Measurements from ENCODE around the gene TACC2.

The TACC2 gene

DNA sequence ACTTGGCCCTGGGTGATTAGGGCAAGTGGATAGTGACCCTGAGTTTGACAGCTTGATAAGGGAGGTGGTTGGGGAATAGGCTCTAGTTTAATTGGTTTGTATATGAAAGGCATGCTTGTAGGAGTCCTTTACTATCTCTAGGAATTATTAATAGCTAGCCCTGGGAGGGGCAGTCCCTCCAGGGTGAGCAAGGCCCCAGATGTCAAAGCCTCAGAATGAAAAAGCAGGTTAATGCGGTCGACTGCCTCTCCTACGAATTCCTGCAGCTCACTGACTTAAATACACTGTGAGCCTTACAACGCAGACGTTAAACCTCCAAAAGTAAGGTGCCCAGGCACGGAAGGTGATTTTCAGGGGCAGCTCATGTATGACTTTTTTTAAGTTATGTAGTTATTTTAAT, 276.9 kb downstream of the TACC2 start:
- DNase-seq (ENCODE audit: low read depth, low spot score): no peak
- POLR2A ChIA-PET: no interaction called here
- CTCF ChIA-PET: interaction anchor here (0.9 to 6.5 kb wide), 5 partner anchors 8 to 123 kb away, joined by 3 to 91 read pairs (median 3); no protein-coding TSS in a partner anchor
- TF ChIP-seq, protein P1, sequence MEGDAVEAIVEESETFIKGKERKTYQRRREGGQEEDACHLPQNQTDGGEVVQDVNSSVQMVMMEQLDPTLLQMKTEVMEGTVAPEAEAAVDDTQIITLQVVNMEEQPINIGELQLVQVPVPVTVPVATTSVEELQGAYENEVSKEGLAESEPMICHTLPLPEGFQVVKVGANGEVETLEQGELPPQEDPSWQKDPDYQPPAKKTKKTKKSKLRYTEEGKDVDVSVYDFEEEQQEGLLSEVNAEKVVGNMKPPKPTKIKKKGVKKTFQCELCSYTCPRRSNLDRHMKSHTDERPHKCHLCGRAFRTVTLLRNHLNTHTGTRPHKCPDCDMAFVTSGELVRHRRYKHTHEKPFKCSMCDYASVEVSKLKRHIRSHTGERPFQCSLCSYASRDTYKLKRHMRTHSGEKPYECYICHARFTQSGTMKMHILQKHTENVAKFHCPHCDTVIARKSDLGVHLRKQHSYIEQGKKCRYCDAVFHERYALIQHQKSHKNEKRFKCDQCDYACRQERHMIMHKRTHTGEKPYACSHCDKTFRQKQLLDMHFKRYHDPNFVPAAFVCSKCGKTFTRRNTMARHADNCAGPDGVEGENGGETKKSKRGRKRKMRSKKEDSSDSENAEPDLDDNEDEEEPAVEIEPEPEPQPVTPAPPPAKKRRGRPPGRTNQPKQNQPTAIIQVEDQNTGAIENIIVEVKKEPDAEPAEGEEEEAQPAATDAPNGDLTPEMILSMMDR (IDR thresholded peaks at IDR 0.05; ENCODE audit: insufficient read depth, low read length, missing control alignments): no peak
- no peak overlapping the region for H3K4me3 ChIP-seq (ENCODE audit: low read depth, low read length)

DNA sequence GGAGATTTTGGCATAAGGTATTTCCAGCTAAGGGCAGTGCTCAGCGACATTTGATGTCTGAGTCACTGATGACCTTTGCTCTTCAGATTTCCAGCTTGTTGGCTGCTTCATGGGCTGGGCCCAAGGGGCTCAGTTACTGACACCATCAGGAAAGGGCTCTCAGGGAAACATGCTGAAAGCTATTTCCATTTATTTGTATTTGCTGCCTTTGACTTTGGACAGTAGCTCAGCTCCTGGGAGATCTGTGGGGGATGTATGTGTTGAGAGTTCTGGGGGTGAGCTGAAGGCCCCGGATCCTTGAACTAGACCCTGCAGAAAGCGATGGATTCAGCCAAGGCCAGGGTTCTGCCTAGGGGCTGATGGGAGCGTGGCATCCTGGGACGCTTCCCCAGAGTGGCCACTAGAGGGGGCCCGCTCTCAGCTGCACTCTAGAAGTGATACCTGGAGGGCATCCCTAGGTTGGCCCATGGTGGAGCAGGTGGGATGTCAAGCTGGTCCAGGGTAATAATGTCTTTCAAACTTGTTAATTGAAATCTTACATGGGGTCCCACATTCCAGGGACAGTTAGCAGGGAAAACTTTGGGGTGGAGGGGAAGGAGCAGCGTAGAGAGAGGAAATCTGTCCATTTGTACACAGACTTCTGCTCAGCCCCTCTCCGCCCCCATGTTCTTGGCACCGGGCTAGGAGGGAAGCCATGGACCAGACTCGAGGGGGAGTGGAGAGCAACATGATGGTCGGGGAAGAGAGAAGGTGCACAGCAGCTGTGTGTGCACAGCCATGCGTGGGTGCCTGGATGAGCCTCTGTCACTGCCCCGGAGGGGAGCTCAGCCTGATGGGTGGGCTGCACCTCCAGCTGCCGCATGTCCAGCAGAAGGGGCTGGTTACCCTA, 279.1 kb downstream of the TACC2 start:
- ChIA-PET POLR2A (interaction anchor here (0.9 kb wide), 1 partner anchor 40 kb away, joined by 3 read pairs; no protein-coding TSS in a partner anchor), CTCF (interaction anchor here (0.7 to 6.5 kb wide), 57 partner anchors 11 to 441 kb away, joined by 3 to 91 read pairs (median 4); no protein-coding TSS in a partner anchor)
- no peak for DNase-seq (ENCODE audit: low read depth, low spot score)
- no peak overlapping the region for H3K4me3 ChIP-seq (ENCODE audit: low read depth, low read length)
- TF ChIP-seq, protein P1 (IDR thresholded peaks at IDR 0.05; ENCODE audit: insufficient read depth, low read length, missing control alignments): peak; percentile 95

DNA sequence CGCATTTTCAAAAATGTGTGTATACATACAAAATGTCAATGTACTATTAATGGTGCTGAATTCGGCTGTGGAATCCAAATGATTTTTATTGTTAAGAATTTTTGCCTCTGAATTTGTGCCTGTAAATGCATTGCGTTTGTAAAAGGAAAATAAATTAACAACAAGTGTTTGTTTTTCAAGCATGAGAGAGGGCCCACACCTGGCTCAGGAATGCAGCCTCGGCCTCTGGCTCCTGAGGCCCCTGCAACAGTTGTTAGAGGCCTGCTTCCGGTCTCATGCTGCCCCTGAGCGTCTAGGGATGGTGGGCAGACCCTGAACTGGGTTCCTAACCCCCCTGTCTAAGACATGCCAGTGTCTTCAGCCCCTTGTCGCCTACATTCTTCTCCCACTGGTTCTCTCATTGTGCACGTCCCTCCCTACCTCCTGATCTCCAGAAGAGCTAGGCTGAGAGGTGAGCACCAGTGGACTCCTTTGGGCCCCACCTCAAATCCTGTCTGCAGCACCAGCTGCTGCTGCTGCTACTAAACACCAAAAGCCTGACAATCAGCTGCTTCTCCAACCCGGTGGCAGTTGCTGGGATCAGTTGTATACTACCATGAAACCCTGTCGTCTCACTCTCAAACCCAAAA, 280.2 kb downstream of the TACC2 start:
- POLR2A ChIA-PET: no interaction called here
- TF ChIP-seq, protein P1 (IDR thresholded peaks at IDR 0.05; ENCODE audit: insufficient read depth, low read length, missing control alignments): no peak
- DNase-seq (ENCODE audit: low read depth, low spot score): no peak
- CTCF ChIA-PET: interaction anchor here (0.6 to 6.5 kb wide), 25 partner anchors 9 to 440 kb away, joined by 3 to 91 read pairs (median 6); no protein-coding TSS in a partner anchor
- H3K4me3 ChIP-seq (ENCODE audit: low read depth, low read length): no peak overlapping the region

DNA sequence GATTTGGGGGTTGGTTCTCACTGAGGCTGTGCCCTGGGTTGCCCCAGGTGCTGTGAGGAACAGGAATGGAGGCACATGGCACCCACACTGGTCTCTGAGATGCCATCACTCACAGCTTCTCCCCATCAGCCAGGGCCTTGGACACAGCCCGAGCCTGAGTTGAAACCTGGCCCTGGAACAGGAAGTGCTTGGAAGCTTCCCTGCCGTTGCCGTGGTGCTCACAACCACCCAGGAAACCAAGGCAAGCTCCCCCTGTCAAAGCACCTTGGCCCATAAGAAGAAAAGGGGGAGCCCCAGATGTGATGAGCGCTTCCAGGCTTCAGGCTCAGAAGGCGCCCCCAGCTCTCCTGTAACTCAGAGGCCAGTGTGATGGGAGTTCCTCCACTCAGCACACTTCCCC, 282.1 kb downstream of the TACC2 start, which contains the start of gene BTBD16:
Gene BTBD16, plus strand, starts transcription at position 221 of the 400 bp plus-strand sequence. CDS start 3,786 bp downstream, outside the sequence.
- ChIA-PET CTCF (interaction anchor here (1.0 to 3.8 kb wide), 13 partner anchors 8 to 294 kb away, joined by 3 to 30 read pairs (median 6); no protein-coding TSS in a partner anchor), POLR2A (no interaction called here)
- H3K4me3 ChIP-seq (ENCODE audit: low read depth, low read length): no peak within 1 kb of the TSS
- TF ChIP-seq, protein P1 (IDR thresholded peaks at IDR 0.05; ENCODE audit: insufficient read depth, low read length, missing control alignments): no peak
- DNase-seq (ENCODE audit: low read depth, low spot score): no peak

DNA sequence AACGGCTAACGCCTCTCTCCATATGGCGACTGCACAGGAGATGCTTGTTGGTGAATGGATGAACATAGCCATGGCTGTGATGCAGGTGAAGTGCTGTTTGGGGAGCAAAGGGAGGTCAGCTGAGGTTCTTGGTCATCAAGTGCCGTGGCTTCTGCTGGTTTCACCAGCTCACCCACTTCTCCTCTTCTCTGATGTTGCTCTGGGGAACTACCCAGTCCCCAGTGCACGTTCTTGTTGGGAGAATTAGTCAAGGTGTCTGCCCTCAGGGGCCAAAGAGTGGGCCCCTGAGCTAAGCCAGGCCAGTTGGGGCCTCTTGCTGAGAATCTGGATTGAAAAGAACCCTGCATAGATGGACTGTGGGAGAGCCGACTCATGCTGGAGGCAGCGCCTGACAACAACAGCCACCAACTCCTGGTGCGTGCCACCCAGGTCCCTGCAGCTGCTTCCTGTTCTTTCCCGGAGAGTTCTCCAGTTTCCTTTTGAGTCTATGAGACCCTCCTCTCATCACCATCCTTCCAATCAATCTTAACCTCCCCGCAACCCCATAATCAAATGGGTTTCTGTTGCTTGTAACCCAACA, 285.1 kb downstream of the TACC2 start:
- TF ChIP-seq, protein P1 (IDR thresholded peaks at IDR 0.05; ENCODE audit: insufficient read depth, low read length, missing control alignments): no peak
- H3K4me3 ChIP-seq (ENCODE audit: low read depth, low read length): no peak overlapping the region
- CTCF ChIA-PET: interaction anchor here (1.0 to 2.1 kb wide), 4 partner anchors 8 to 292 kb away, joined by 3 to 4 read pairs (median 3); no protein-coding TSS in a partner anchor
- POLR2A ChIA-PET: no interaction called here
- no peak for DNase-seq (ENCODE audit: low read depth, low spot score)
